GM19467 (cell line): Measurements from ENCODE around the gene NDST3.

Experiments
- ATAC-seq: cut with Tn5 transposase; IDR thresholded peaks from one replicate; pipeline ENCODE4 v1.9.1; 2021; ENCODE audit warnings: mild to moderate bottlenecking, moderate library complexity; ENCODE audit not compliant: unreplicated experiment

The NDST3 gene

GRCh38 chr4:118173956-118174725, 139.9 kb downstream of the NDST3 start:
- ATAC-seq = no peak

GRCh38 chr4:118175506-118175905, 141.2 kb downstream of the NDST3 start:
- no peak for ATAC-seq

DNA sequence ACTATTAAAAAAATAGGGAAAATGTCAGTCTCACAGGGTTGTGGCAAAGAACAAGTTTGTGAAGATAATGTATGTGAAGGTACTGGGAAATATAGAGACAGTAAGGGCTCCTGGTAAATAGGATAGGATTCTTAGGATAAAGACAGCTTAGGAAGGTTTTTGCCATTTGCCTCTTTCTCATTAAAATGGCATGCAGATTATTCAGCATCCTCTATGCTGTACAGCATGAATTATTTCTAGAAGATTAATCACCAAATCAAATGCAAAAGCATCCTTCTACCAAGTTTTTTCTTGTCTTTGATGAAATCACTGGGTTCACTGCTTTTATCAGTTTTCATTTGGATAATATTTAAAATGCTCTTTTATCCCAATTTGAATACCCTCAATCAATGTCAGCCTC, 142.8 kb downstream of the NDST3 start:
- ATAC-seq = no peak

DNA sequence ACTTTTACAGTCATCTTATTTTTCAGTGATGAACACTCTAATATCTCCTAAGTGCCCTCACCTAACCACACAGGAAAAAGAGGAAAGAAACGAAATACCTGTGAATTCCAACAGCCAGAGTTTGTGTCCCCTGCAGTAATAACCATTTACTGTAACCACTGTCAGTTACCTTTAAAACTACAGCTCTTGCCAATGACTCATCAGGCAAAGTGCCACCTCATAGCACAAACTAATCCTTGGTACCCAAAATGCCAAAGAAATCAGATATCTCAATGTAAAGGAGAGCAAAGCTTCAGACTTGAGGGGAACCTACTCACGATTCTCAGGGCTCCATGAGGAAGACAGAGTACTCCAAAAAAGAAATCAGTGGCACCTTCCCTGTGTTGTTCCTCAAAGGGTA, 146.5 kb downstream of the NDST3 start:
- ATAC-seq = no peak

DNA sequence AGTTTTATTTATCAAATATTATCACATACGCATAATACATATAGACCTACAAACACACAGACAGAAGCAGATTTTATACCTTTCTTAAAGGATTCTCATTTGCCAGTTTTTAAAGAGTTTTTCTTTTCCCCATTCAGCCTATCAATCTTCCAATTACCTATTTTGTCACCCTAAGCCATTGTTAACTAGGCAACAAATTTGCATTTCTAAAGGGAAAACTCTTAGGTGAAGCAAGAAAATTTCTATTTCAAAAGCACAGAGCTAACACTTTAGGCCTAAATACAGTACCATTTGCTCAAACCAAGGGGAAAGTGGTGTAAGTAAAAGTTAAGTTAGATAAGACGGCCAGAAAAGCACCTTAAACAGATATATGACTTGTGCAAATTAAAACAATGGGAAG, 156.6 kb downstream of the NDST3 start:
- ATAC-seq = no peak

DNA sequence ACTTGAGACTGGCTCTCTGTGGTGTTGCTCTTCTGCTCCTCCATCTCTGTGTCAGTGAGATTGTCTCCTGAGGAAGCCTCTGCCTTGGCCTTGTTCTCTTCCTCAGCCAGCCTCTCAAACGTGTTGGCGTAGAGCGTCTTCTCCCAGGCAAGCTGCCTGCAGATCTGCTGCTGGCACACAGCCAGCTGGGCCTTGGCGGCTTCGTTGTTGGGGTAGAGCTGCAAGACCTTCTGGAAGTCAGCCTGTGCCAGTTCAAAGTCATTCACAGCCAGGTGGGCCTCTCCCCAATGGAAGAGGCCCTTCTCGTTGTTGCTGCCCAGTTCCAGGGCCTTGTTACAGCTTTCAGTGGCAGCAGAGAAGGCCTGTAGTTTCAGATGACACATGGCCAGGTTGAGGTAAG, 159.1 kb downstream of the NDST3 start:
- ATAC-seq = no peak

- ATAC-seq = no peak
Observed at GRCh38 chr4:118206627-118207026, 172.3 kb downstream of the NDST3 start.

DNA sequence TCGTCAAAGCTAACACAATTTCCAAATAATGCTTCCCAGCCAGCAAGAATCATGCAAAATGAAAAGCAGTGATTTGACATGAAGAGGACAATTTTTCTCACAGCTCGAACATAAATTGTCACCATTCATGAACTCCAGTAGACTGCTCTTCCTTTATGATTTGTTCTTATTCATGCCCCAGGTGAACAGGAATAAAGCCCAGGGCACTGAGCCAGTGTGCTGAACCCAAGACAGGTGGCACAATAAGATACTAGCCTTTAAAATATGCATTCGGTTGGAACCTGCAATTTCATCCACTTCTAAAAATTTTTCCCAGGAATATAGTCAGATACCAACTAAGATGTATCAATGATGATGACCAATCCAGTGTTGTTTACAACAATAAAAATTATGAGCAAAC, 178.8 kb downstream of the NDST3 start:
- ATAC-seq = no peak

DNA sequence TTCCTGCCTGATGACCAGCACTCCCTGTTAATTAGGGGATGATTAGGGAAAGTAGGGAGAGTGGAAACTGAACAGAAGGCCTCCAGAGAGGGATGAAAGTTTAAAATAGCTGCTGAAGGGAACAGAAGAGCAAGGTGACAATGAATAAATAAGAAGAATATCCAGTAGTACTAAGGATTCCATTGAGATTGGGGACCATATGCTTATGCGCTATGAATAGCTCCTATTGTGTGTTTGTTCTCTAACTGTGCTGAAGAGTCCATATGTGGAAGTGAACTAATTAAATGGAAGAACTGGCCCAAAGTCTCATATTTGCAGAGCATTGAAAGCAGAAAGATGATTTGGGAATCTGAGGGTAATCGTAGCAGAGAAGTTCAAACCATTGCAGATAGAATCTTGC, 181.5 kb downstream of the NDST3 start:
- ATAC-seq = no peak

DNA sequence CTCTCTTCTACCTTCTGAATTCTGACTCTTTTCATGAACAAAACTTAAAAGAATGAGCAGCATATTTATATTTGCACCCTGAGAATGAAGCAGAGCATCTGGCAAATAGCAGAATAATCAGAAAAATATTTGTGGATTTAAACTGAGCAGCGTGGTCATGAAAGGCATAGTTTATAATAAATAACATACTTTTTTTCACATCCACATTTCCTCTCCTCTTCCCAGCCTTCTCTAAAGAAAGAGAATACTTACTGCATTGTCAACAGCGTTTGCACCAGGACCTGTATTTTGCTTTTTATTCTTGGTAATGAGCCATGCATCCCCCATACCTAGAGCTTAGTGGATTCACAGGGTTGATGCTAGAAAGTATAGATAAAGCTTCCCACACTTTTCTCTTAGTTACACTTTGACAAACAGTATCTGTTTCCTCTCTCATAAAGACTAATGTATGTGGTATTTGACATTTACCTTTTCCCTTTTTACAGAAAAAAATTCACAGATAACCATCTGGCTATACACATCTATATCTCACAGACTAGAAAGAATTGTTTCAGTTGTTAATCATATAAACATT, 187.0 kb downstream of the NDST3 start:
- ATAC-seq = no peak

DNA sequence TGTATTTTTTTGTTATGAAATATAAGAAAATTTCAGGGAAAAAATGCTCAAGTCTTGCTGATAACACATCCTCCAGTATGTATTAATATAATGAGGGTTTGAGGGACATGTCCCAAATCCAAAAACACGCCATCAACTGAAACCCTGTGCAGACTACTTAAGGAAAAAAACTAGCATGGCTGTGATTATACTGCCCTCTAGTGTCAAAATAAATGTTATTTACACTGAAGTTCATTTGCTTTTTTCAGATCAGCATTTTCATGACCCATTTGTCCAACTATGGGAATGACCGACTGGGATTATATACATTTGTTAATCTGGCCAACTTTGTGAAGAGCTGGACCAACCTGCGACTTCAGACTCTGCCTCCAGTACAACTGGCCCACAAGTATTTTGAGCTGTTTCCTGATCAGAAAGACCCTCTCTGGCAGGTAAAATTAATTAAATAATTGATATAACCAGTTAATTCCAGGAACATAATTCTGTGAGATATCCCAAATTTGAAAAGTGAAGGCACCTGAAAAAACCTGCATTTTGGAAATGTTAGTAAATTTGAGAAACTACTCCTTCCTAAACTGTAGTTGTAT, 190.1 kb downstream of the NDST3 start:
- peak; percentile 75 for ATAC-seq

DNA sequence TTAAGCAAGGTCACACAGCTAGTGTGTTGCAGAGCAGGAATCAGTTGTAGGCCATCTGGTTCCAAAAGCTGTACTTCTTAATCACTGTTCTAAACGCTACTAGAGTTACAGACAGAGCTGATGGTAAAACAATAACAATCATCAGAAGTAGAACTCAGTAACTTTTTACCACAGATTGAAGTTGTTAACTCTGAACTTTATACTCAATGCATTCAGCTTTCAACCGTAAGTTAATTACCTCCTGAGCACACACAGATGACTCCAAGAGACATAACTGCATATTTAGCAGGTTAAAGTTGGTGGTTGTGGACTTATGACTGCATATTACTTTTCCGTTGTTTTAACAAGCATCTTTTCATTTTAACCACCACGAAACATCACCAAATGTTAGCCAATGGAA, 191.2 kb downstream of the NDST3 start:
- no peak for ATAC-seq

GRCh38 chr4:118226311-118227010, 192.2 kb downstream of the NDST3 start:
- no peak for ATAC-seq

GRCh38 chr4:118235566-118236120, 201.4 kb downstream of the NDST3 start:
- no peak for ATAC-seq

- no peak for ATAC-seq
Observed at GRCh38 chr4:118237531-118237930, 203.2 kb downstream of the NDST3 start.

DNA sequence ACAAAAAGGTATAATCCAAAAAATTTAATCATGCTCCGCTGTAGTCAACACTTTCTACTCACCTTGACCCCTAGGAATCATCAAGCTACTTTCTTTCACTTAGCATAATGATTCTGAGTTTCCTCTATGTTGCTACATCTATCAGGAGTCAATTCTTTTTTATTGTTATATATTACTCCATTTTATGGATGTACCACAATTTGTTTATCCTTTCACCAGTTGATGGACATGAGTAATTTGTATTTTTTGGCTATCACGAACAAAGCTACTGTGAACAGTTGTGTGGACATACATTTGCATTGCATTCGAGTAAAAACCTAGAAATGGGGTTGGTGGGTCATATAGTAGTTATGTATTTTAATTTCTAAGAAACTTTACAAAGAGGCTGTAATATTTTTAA, 215.6 kb downstream of the NDST3 start:
- no peak for ATAC-seq

DNA sequence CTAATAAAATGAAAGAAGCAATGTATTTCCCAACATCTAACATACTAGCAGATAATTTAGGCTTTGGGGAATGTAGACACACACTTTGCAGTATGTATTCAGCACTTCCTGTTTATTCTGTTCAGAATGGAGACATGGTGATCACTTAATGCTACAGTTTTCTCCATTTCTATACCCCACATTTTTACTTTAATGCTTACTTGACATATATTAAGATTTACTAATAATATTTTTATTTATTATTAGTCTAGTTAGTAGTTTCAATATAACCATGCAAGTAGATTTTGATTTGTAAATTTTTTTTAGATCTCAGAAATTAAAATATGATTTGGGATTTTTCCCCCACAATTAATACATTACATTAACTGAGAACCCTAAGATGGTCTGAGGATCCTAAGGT, 220.1 kb downstream of the NDST3 start:
- no peak for ATAC-seq

- no peak for ATAC-seq
Observed at GRCh38 chr4:118259111-118259510, 224.8 kb downstream of the NDST3 start.

- no peak for ATAC-seq
Observed at GRCh38 chr4:118260309-118260708, 226.0 kb downstream of the NDST3 start.

GRCh38 chr4:118264096-118264495, 229.8 kb downstream of the NDST3 start:
- ATAC-seq = no peak

DNA sequence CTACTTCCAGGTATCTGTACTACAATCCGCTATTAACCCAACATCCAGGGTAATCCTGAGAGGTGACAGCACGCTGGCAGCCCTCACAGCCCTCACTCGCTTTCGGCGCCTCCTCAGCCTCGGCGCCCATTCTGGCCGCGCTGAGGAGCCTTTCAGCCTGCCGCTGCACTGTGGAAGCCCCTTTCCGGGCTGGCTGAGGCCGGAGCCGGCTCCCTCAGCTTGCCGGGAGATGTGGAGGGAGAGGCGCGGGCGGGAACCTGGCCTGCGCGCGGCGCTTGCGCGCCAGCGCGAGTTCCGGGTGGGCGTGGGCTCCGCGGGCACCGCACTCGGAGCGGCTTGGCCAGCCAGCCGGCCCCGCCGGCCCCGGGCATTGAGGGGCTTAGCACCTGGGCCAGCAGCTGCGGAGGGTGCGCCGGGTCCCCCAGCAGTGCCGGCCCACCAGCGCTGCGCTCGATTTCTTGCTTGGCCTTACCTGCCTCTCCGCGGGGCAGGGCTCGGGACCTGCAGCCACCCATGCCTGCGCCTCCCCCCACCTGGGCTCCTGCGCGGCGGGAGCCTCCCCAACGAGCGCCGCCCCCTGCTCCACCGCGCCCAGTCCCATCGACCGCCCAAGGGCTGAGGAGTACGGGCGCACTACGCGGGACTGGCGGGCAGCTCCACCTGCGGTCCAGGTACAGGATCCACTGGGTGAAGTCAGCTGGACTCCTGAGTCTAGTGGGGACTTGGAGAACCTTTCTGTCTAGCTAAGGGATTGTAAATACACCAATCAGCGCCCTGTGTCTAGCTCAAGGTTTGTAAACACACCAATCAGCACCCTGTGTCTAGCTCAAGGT, 231.2 kb downstream of the NDST3 start:
- peak; percentile 46 for ATAC-seq
